ENCODE data around the gene NRG4. TPM values are rescaled to one million over a fixed set of nuclear protein-coding genes. Genes with fewer than 3 reads are reported as not detected.

Gene NRG4
- total RNA-seq, 1 experiment from 2014 or later: not detected

GRCh38 chr15:76032046-76032445 is 19.8 kb upstream of the NRG4 start:
- Histone ChIP-seq H3K27ac (ENCODE audit: insufficient read length, low read depth, low read length) (no peak overlapping the region), H3K14ac (ENCODE audit: insufficient read depth, low read length) (no peak overlapping the region), H3K27me3 (ENCODE audit: insufficient read depth, low read length) (no peaks in the 10 kb centered on the region), H2BK15ac (ENCODE audit: low read depth, low read length) (no peak overlapping the region), H3K4me1 (ENCODE audit: insufficient read depth, low read length) (no peaks in the 10 kb centered on the region), H4K20me1 (ENCODE audit: control insufficient read depth, insufficient read depth, insufficient read length) (no peaks in the 10 kb centered on the region), H3K9ac (ENCODE audit: extremely low read depth, insufficient read length, low read length) (no peak overlapping the region), H3K23ac (ENCODE audit: insufficient read length, low read depth, low read length) (no peak overlapping the region), H2BK20ac (ENCODE audit: low read depth, low read length, poor library complexity, severe bottlenecking) (no peak overlapping the region), H2AK5ac (ENCODE audit: insufficient read length, low read length) (no peak overlapping the region), H3K79me1 (ENCODE audit: insufficient read depth, low read depth, low read length, poor library complexity, severe bottlenecking) (no peaks in the 10 kb centered on the region), H3T11ph (ENCODE audit: low read length) (no peak overlapping the region), H2BK12ac (ENCODE audit: insufficient read length, low read depth, low read length) (no peak overlapping the region), H4K91ac (ENCODE audit: insufficient read length, low read depth, low read length) (no peak overlapping the region), H2BK5ac (ENCODE audit: insufficient read length, low read length) (no peak overlapping the region), H3K56ac (ENCODE audit: insufficient read length, low read depth, low read length) (no peak overlapping the region), H3K23me2 (ENCODE audit: insufficient read length, low read depth, low read length, poor library complexity, severe bottlenecking) (no peaks in the 10 kb centered on the region), H2AFZ (ENCODE audit: low read length) (no peak overlapping the region), H3K79me2 (ENCODE audit: insufficient read depth, low read length) (no peaks in the 10 kb centered on the region), H3K18ac (ENCODE audit: insufficient read length, low read depth, low read length) (no peak overlapping the region), H3K4me2 (ENCODE audit: insufficient read depth, insufficient read length, low read length) (no peak overlapping the region), H4K8ac (replicated peaks; ENCODE audit: insufficient read length, low read depth, low read length) (no peak overlapping the region), H3K9me3 (ENCODE audit: control insufficient read depth, low read depth, low read length) (no peaks in the 10 kb centered on the region), H2BK120ac (ENCODE audit: low read depth, low read length, poor library complexity, severe bottlenecking) (no peak overlapping the region), H4K5ac (ENCODE audit: insufficient read length, low read depth, low read length) (no peak overlapping the region), H3K4ac (ENCODE audit: low read depth, low read length) (no peak overlapping the region)
- H3K27me3 Mint-ChIP-seq (ENCODE audit: low read depth): no peaks in the 10 kb centered on the region; the same call in none of the 2 replicates
- peaks cover 0 to 4% of the 10 kb centered on the region in 2 experiments; a peak in 1 of 5 replicates for H3K9me3 Mint-ChIP-seq
- no peak for DNase-seq
- no peak for TF ChIP-seq CTCF (conservative IDR thresholded peaks at IDR 0.05)
- WGBS (ENCODE audit: extremely low coverage, insufficient read length, low lambda C conversion rate): no CpG with 5 or more reads among the region's 1 CpG
- H3K4me3 Mint-ChIP-seq: no peak overlapping the region
- H3K36me3 Mint-ChIP-seq (ENCODE audit: insufficient read depth in 1 of 3, low read depth in 3 of 3): no peaks in the 10 kb centered on the region
- H3K4me1 Mint-ChIP-seq: peaks cover 17 to 32% of the 10 kb centered on the region in 2 experiments
- no peak overlapping the region for H3K27ac Mint-ChIP-seq

Data from H9 (cell line).